PFSK-1 (cell line): Measurements from ENCODE around the gene TNFAIP2.

Experiments
- POLR2AphosphoS5 ChIP-seq: IDR thresholded peaks from 2 replicates; pipeline ENCODE4 v1.6.1; 2012; ENCODE audit warnings: low read depth, mild to moderate bottlenecking, control low read depth, low read length, moderate library complexity
- TAF1 ChIP-seq: IDR thresholded peaks from 2 replicates; pipeline ENCODE4 v1.6.1; 2012; ENCODE audit warnings: low read length, control low read depth, borderline replicate concordance; ENCODE audit not compliant: insufficient read depth
- TF ChIP-seq, protein P1 (sequence below), 2 experiments: IDR thresholded peaks; 2 replicates each; pipeline versions ENCODE4 v1.6.1 to v1.8.0; 2011 to 2012; ENCODE audit warnings: low read depth in 2 of 2, low read length in 2 of 2, control low read depth in 1 of 2, inconsistent platforms in 1 of 2, mild to moderate bottlenecking in 1 of 2, moderate library complexity in 1 of 2; ENCODE audit not compliant: insufficient read depth in 1 of 2

DNA sequence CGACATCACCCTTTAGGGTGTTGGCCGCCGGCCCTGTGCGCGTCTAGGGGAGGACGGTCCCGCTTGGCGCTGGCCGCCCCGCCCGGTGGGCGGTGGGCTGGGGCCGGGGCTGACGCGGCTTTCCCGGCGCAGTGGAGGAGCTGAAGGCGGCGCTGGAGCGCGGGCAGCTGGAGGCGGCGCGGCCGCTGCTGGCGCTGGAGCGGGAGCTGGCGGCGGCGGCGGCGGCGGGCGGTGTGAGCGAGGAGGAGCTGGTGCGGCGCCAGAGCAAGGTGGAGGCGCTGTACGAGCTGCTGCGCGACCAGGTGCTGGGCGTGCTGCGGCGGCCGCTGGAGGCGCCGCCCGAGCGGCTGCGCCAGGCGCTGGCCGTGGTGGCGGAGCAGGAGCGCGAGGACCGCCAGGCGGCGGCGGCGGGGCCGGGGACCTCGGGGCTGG lies 3.6 kb downstream of the TNFAIP2 start:
- TF ChIP-seq POLR2AphosphoS5 (no peak), TAF1 (no peak)
- TF ChIP-seq, protein P1, sequence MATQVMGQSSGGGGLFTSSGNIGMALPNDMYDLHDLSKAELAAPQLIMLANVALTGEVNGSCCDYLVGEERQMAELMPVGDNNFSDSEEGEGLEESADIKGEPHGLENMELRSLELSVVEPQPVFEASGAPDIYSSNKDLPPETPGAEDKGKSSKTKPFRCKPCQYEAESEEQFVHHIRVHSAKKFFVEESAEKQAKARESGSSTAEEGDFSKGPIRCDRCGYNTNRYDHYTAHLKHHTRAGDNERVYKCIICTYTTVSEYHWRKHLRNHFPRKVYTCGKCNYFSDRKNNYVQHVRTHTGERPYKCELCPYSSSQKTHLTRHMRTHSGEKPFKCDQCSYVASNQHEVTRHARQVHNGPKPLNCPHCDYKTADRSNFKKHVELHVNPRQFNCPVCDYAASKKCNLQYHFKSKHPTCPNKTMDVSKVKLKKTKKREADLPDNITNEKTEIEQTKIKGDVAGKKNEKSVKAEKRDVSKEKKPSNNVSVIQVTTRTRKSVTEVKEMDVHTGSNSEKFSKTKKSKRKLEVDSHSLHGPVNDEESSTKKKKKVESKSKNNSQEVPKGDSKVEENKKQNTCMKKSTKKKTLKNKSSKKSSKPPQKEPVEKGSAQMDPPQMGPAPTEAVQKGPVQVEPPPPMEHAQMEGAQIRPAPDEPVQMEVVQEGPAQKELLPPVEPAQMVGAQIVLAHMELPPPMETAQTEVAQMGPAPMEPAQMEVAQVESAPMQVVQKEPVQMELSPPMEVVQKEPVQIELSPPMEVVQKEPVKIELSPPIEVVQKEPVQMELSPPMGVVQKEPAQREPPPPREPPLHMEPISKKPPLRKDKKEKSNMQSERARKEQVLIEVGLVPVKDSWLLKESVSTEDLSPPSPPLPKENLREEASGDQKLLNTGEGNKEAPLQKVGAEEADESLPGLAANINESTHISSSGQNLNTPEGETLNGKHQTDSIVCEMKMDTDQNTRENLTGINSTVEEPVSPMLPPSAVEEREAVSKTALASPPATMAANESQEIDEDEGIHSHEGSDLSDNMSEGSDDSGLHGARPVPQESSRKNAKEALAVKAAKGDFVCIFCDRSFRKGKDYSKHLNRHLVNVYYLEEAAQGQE (IDR thresholded peaks at IDR 0.05; ENCODE audit: insufficient read depth in 1 of 2, low read depth in 2 of 2, low read length in 2 of 2): no peak
